Small intestine (tissue), 7 donors: ENCODE data around the gene OXSR1. TPM values are rescaled to one million over a fixed set of nuclear protein-coding genes. Genes with fewer than 3 reads are reported as not detected.

Experiments used
- DNase-seq, 2 donors: peaks; one replicate each; pipeline versions ENCODE4 v3.0.0 to v3.0.0-alpha.2; 2013
- FAIRE-seq: peaks from 2 replicates; lab custom pipeline; 2012; peaks lifted over from hg19 to GRCh38; lab: Jason Lieb, UNC
- H3K27ac ChIP-seq, 3 donors: one replicate each; pipeline ENCODE4 v1.5.1; 2013; ENCODE audit warnings: low read length in 2 of 3, mild to moderate bottlenecking in 2 of 3, control low read depth in 1 of 3, inconsistent platforms in 1 of 3, low read depth in 1 of 3, moderate library complexity in 1 of 3
- H3K27me3 ChIP-seq, 3 donors: one replicate each; pipeline ENCODE4 v1.6.1; 2013; ENCODE audit warnings: low read length in 3 of 3, inconsistent platforms in 1 of 3; ENCODE audit not compliant: control insufficient read depth in 3 of 3, insufficient read depth in 3 of 3
- H3K36me3 ChIP-seq, 3 donors: one replicate each; pipeline ENCODE4 v1.6.1; 2013; ENCODE audit warnings: low read length in 3 of 3, inconsistent platforms in 1 of 3, low read depth in 1 of 3, mild to moderate bottlenecking in 1 of 3, moderate library complexity in 1 of 3; ENCODE audit not compliant: control insufficient read depth in 3 of 3, insufficient read depth in 2 of 3
- H3K4me1 ChIP-seq, 3 donors: one replicate each; pipeline ENCODE4 v1.6.1; 2013; ENCODE audit warnings: low read length in 2 of 3, inconsistent platforms in 1 of 3, low read depth in 1 of 3, mild to moderate bottlenecking in 1 of 3, moderate library complexity in 1 of 3; ENCODE audit not compliant: control insufficient read depth in 3 of 3, insufficient read depth in 2 of 3
- H3K4me3 ChIP-seq, 3 donors: one replicate each; pipeline ENCODE4 v1.5.1; 2013; ENCODE audit warnings: low read length in 3 of 3, control low read depth in 1 of 3, inconsistent platforms in 1 of 3, low read depth in 1 of 3, mild to moderate bottlenecking in 1 of 3, moderate library complexity in 1 of 3
- H3K9me3 ChIP-seq, 2 donors: one replicate each; pipeline ENCODE4 v1.6.1; 2013; ENCODE audit warnings: low read depth in 1 of 2, low read length in 1 of 2; ENCODE audit not compliant: control insufficient read depth in 2 of 2, insufficient read depth in 1 of 2
- WGBS, 3 donors: extraction: QIAGEN DNeasy Blood & Tissue Kit; methylation state at CpG; one replicate each; pipeline ENCODE4 v1.1.7; 2013; 5-methylcytosine and 5-hydroxymethylcytosine counted together
- polyA plus RNA-seq, 4 donors: library from polyadenylated mRNA; stranded (reverse) in 3 of 4; unstranded in 1 of 4; fragments of 200-250 nt in 3 of 4; fragments of 120-200 nt in 1 of 4; gene quantifications; one replicate each; pipeline versions ENCODE4 v1.2.1 to v1.2.3, GENCODE V29; 2013
- donor health status: healthy with polysubstance abuse.
- donor health status: control.
- donor health status: control.
- donor health status: Bipolar disorder and iron deficiency.
- donor health status: healthy.

OXSR1 gene
- polyA plus RNA-seq, 4 donors: 15.3 to 30.5 (median 19.8) TPM

- Histone ChIP-seq H3K27me3 (no peaks in the 10 kb centered on the region), H3K9me3 (no peaks in the 10 kb centered on the region), H3K4me3 (no peak overlapping the region), H3K36me3 (peaks cover 3 to 39% (median 6%) of the 10 kb centered on the region in 3 donors), H3K4me1 (no peaks in the 10 kb centered on the region), H3K27ac (no peak overlapping the region)
- FAIRE-seq: no peak
- DNase-seq: no peak
- WGBS, 3 donors: 82 to 86% (median 82%) methylated on average over 3 of the region's 3 CpGs
Measured at GRCh38 chr3:38205472-38205805, 40.1 kb downstream of the OXSR1 start.

DNA sequence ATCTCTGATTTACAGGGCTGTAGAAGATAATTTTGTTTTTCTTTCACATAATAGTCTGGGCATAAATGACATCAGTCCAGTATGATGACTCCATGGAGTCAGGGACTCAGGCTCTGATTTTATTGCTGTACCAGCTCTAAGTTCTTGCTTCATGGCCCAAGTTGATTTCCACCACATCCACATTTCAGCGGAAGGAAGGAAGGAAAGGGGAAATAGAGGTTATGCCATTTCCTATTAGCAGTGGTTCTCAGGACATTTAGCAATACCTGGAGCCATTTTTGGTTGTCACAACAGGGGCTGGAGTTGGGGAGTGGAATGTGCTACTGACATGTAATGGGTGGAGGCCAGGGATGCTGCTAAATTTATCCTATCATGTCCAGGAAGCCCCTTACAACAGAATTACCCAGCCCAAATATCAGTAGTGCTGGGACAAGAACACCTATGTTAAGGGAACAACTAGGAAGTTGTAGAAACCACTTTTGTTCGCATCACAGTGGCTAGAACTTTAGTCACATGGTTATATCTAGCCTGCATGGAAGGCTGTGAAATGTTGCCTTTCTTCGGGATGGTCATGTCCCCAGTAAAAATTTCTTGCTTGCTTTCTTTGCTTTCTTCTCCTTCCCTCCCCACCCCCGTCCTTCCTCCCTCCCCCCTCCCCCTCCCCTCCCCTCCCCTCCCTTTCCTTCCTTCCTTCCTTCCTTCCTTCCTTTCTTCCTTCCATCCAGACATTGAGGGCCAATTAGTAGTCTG lies 42.1 kb downstream of the OXSR1 start:
- FAIRE-seq: no peak

GRCh38 chr3:38210141-38210757 lies 44.9 kb downstream of the OXSR1 start:
- DNase-seq (no peak), FAIRE-seq (no peak)
- Histone ChIP-seq H3K36me3 (peaks cover 0 to 11% (median 0%) of the 10 kb centered on the region in 3 donors), H3K9me3 (no peaks in the 10 kb centered on the region), H3K27ac (no peak overlapping the region), H3K4me3 (no peak overlapping the region), H3K4me1 (no peaks in the 10 kb centered on the region), H3K27me3 (no peaks in the 10 kb centered on the region)
- 76 to 89% (median 77%) methylated on average over 2 of the region's 2 CpGs for WGBS, 3 donors

More for the DNA sequence above, 42.1 kb downstream of the OXSR1 start:
- peaks cover 0 to 29% (median 3%) of the 10 kb centered on the region in 3 donors for H3K36me3 ChIP-seq
- H3K9me3 ChIP-seq: no peaks in the 10 kb centered on the region
- no peak for DNase-seq
- 81 to 97% (median 89%) methylated on average over 4 of the region's 4 CpGs for WGBS, 3 donors
- H3K27ac ChIP-seq: no peak overlapping the region
- H3K27me3 ChIP-seq: no peaks in the 10 kb centered on the region
- no peaks in the 10 kb centered on the region for H3K4me1 ChIP-seq
- H3K4me3 ChIP-seq: no peak overlapping the region

GRCh38 chr3:38212141-38212540 lies 46.8 kb downstream of the OXSR1 start:
- 87 to 97% (median 92%) methylated on average over 1 of the region's 1 CpG for WGBS, 3 donors
- Histone ChIP-seq H3K36me3 (peaks cover 0 to 10% (median 2%) of the 10 kb centered on the region in 3 donors), H3K4me1 (no peaks in the 10 kb centered on the region), H3K4me3 (no peak overlapping the region), H3K9me3 (no peaks in the 10 kb centered on the region), H3K27me3 (no peaks in the 10 kb centered on the region), H3K27ac (no peak overlapping the region)
- DNase-seq: no peak
- FAIRE-seq: no peak

GRCh38 chr3:38214560-38214959 lies 49.2 kb downstream of the OXSR1 start:
- no peak for DNase-seq
- 97% methylated on average over 2 of the region's 2 CpGs for WGBS, 3 donors
- Histone ChIP-seq H3K4me1 (no peaks in the 10 kb centered on the region), H3K36me3 (peaks cover 0 to 4% (median 2%) of the 10 kb centered on the region in 3 donors), H3K4me3 (no peak overlapping the region), H3K27me3 (no peaks in the 10 kb centered on the region), H3K27ac (no peak overlapping the region), H3K9me3 (no peaks in the 10 kb centered on the region)
- FAIRE-seq: no peak

GRCh38 chr3:38219609-38220197 lies 54.4 kb downstream of the OXSR1 start:
- H3K9me3 ChIP-seq: no peaks in the 10 kb centered on the region
- DNase-seq: no peak
- H3K36me3 ChIP-seq: peaks cover 6 to 12% (median 7%) of the 10 kb centered on the region in 3 donors
- FAIRE-seq: no peak
- no peak overlapping the region for H3K27ac ChIP-seq
- H3K27me3 ChIP-seq: no peaks in the 10 kb centered on the region
- H3K4me3 ChIP-seq: no peak overlapping the region
- 93 to 97% (median 96%) methylated on average over 3 of the region's 3 CpGs for WGBS, 3 donors
- no peaks in the 10 kb centered on the region for H3K4me1 ChIP-seq

GRCh38 chr3:38221005-38221404 lies 55.7 kb downstream of the OXSR1 start:
- DNase-seq (no peak), FAIRE-seq (no peak)
- H3K4me1 ChIP-seq: no peaks in the 10 kb centered on the region
- H3K36me3 ChIP-seq: peaks cover 6 to 12% (median 9%) of the 10 kb centered on the region in 3 donors
- H3K27ac ChIP-seq: no peak overlapping the region
- WGBS, 3 donors: 97% methylated on average over 1 of the region's 1 CpG
- H3K4me3 ChIP-seq: no peak overlapping the region
- H3K9me3 ChIP-seq: no peaks in the 10 kb centered on the region
- H3K27me3 ChIP-seq: no peaks in the 10 kb centered on the region

- DNase-seq (no peak), FAIRE-seq (no peak)
- H3K9me3 ChIP-seq: no peaks in the 10 kb centered on the region
- 78 to 86% (median 79%) methylated on average over 7 of the region's 7 CpGs for WGBS, 3 donors
- H3K27me3 ChIP-seq: no peaks in the 10 kb centered on the region
- H3K4me1 ChIP-seq: no peaks in the 10 kb centered on the region
- H3K36me3 ChIP-seq: peaks cover 6 to 10% (median 6%) of the 10 kb centered on the region in 3 donors
- H3K4me3 ChIP-seq: no peak overlapping the region
- H3K27ac ChIP-seq: no peak overlapping the region
Measured at GRCh38 chr3:38222032-38222634, 56.8 kb downstream of the OXSR1 start.
